ENCODE measurements around the gene PRPH.
"Not testable (repeated sequence)": the region's sequence is repeated elsewhere in the genome, so short reads cannot be mapped to it uniquely, and the experiment has no call there.

Gene PRPH

GRCh38 chr12:49295082-49295936 lies at the start of gene PRPH:
TSS of gene PRPH (plus strand) at chr12:49295147. CDS start at chr12:49295201, 54 bp downstream.
- peak; percentile 34 for DNase-seq (ENCODE audit: low spot score)

- no peak for DNase-seq (ENCODE audit: low spot score)
These were observed 43.6 kb upstream of the PRPH start for GRCh38 chr12:49251357-49251756.

- no peak for DNase-seq (ENCODE audit: low spot score)
These were observed 41.8 kb upstream of the PRPH start for GRCh38 chr12:49253033-49253623.

GRCh38 chr12:49255456-49255855 lies 39.5 kb upstream of the PRPH start:
- not testable (repeated sequence) for DNase-seq (ENCODE audit: low spot score)

GRCh38 chr12:49255857-49256637 lies 38.9 kb upstream of the PRPH start:
- no peak for DNase-seq (ENCODE audit: low spot score)

- not testable (repeated sequence) for DNase-seq (ENCODE audit: low spot score)
These were observed 37.3 kb upstream of the PRPH start for GRCh38 chr12:49257508-49258184.

GRCh38 chr12:49259452-49259851 lies 35.5 kb upstream of the PRPH start:
- no peak for DNase-seq (ENCODE audit: low spot score)

- no peak for DNase-seq (ENCODE audit: low spot score)
These were observed 34.8 kb upstream of the PRPH start for GRCh38 chr12:49260166-49260565.

- DNase-seq (ENCODE audit: low spot score): no peak
These were observed 34.2 kb upstream of the PRPH start for GRCh38 chr12:49260571-49261363.

GRCh38 chr12:49261721-49262120 lies 33.2 kb upstream of the PRPH start:
- DNase-seq (ENCODE audit: low spot score): no peak

- no peak for DNase-seq (ENCODE audit: low spot score)
These were observed 31.6 kb upstream of the PRPH start for GRCh38 chr12:49263400-49263763.

GRCh38 chr12:49264466-49264872 lies 30.5 kb upstream of the PRPH start:
- peak; percentile 78 for DNase-seq (ENCODE audit: low spot score)

GRCh38 chr12:49264873-49265792 lies 29.8 kb upstream of the PRPH start, which contains the start of gene TUBA1C:
TSS of gene TUBA1C (plus strand) at chr12:49265082. CDS start at chr12:49265182, 100 bp downstream.
- DNase-seq (ENCODE audit: low spot score): peak; percentile 99

- not testable (repeated sequence) for DNase-seq (ENCODE audit: low spot score)
These were observed 25.8 kb upstream of the PRPH start for GRCh38 chr12:49269191-49269590.

GRCh38 chr12:49272790-49273725 lies 21.9 kb upstream of the PRPH start:
- no peak for DNase-seq (ENCODE audit: low spot score)

- DNase-seq (ENCODE audit: low spot score): no peak
These were observed 21.1 kb upstream of the PRPH start for GRCh38 chr12:49273726-49274395.

GRCh38 chr12:49274396-49275069 lies 20.4 kb upstream of the PRPH start:
- no peak for DNase-seq (ENCODE audit: low spot score)

Data from iPS-NIHi11 (cell line).